H7 (cell line): Measurements from ENCODE around the gene DLGAP4. TPM values are rescaled to one million over a fixed set of nuclear protein-coding genes. Genes with fewer than 3 reads are reported as not detected.

Source experiments
- DNase-seq: peaks from one replicate; pipeline ENCODE4 v3.0.0; 2012
- H3K27me3 ChIP-seq: 2 replicates; pipeline ENCODE4 v1.6.0; 2011; ENCODE audit warnings: mild to moderate bottlenecking, low read length; ENCODE audit not compliant: control insufficient read depth, insufficient read depth
- H3K36me3 ChIP-seq: replicated peaks from 2 replicates; pipeline ENCODE4 v1.5.1; 2011; ENCODE audit warnings: low read length; ENCODE audit not compliant: control insufficient read depth, insufficient read depth
- H3K4me3 ChIP-seq: 2 replicates; pipeline ENCODE4 v1.5.1; 2011; ENCODE audit warnings: low read depth, mild to moderate bottlenecking, control low read depth, low read length, moderate library complexity; ENCODE audit not compliant: insufficient read depth
- total RNA-seq: library from RNA; depleted of rRNA; stranded (reverse); fragments of >200 nt; shearing (Covaris generic); gene quantifications from 2 replicates; pipeline ENCODE4 v1.2.3, GENCODE V29; 2014

DLGAP4 gene
- total RNA-seq, 1 experiment from 2014 or later, result 62.8 TPM

DNA sequence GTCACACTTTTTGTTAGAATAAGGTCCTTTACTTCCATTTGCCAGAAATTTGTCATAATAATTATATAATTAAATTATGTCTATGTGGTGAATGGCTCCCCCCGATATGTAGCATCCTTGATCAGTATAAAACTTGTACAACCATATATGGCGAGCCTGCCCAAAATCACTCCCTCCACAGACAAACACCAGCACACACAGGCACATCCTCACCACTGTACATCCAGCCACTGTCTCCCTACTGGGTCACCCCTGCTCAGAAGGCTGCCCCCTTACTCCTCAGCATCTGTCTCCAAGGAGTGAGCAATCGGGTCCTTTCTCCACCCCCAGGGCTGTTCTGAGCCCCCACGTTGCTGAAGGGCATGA lies 148.2 kb downstream of the DLGAP4 start:
- no peak for DNase-seq
- no peaks in the 10 kb centered on the region for H3K27me3 ChIP-seq
- H3K4me3 ChIP-seq, result no peak overlapping the region
- H3K36me3 ChIP-seq, result no peaks in the 10 kb centered on the region

DNA sequence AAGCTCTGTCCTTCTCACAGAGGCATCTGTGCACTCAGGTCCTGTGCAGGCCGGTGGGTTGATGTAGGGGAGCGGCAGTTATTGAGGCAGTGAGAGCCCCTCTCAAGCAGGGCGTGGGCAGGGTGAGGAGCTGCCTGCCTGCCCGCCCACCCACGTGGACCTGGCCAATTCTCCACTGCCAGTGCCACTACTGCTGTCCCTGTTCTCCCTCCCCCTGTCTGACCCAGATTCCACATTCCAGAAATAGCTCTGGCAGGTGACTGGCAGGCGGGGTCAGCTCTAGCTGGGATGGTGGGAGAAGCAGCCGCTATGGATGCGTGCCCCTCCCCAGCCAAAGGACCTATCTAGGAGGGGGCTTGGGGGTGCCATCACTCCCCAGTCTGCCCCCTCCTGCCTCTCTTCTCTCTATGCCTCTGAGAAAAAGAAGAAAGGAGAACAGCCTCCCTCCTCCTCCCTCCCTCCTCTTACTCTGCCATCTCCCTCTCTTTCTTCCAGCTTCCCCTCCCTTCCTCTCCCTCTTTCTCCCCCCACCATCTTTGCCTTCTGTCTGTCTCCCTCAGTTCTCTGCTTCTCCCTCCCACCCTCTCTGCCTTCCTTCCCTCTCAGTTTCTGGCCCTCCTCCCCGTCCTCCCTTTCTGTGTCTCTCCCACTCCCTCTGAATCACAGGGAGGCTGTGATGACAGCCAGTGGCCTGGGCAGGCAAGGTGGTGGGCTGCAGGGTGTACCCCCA lies 148.7 kb downstream of the DLGAP4 start:
- no peak overlapping the region for H3K4me3 ChIP-seq
- no peaks in the 10 kb centered on the region for H3K36me3 ChIP-seq
- DNase-seq, result peak; percentile 69
- no peaks in the 10 kb centered on the region for H3K27me3 ChIP-seq

DNA sequence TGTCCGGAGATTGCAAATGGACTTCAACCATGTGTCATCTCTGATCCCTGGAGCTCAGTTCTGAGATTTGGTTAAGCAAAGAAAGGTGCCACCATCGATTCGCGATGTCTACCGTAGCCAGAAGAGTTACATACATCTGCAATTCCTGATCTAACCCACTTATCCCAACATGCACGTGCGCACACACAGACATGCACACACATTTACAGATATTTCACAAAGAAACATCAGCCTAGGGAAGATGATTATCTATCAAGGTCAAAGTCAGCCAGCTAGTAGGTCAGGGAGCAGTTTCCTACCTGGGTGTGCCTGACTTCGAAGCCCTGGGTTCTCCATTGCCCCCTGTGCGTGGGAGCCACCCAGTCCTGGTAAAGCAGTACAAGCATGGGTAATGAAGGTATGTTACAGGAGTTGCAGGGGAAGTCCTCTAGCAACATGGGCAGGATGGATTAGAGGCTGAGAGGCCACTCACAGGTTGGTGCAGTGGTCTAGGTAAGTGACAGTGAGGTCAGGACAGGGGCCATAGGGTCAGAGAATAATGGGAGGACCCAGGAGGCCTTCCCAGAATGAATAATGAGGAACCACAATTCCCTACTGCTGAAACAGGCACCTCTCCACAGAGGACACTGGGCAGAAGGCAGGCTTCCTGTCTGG lies 150.0 kb downstream of the DLGAP4 start:
- no peak for DNase-seq
- Histone ChIP-seq H3K27me3 (no peaks in the 10 kb centered on the region), H3K36me3 (no peaks in the 10 kb centered on the region), H3K4me3 (no peak overlapping the region)

DNA sequence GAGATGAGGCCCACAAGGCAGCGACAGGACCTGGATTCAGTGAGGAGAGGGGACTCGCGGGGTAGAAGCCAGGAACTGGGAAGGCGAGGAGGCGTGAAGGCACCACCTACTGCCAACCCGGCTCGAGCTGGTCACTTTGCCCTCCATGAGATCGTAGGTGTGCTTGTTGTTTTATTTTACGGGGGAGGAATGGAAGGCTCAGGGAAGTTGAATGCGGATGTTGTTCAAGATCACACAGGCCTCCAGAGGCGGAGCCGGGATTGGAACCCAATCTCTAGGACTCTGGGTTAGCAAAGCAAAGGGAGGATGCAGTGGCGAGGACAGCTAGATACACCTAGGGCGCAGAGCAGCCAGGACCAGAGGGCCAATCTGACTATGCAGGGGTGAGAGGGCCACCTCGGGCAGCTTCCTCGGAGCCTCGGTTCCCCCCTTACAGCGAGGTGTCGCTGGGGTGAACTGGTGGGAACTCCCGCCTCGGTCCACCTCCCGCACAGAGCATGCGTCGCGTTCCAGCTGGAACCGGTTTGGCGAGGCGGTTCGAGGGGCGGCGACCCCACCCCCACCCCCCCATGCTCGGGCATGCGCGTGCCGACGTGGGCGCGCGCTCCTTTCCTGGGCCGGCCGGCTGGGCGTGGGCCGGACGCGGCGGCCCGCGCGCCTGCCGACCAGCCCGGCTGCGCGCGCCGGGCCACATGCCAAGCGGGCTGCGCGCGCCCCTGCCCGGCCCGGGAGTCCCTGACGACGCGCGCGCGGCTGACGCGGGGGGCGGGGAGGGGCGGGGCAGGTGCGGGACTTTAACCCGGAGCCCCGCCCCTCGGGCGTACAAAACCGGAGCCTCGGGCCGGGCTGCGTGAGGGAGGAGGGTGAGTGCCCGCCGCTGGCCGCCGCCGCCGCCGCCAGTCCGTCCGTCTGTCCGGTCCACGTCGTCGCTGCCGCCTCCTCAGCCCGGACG lies 154.8 kb downstream of the DLGAP4 start:
- Histone ChIP-seq H3K36me3 (peaks cover 2% of the 10 kb centered on the region), H3K4me3 (peak overlapping the region; percentile 78), H3K27me3 (no peaks in the 10 kb centered on the region)
- DNase-seq, result peak; percentile 99

DNA sequence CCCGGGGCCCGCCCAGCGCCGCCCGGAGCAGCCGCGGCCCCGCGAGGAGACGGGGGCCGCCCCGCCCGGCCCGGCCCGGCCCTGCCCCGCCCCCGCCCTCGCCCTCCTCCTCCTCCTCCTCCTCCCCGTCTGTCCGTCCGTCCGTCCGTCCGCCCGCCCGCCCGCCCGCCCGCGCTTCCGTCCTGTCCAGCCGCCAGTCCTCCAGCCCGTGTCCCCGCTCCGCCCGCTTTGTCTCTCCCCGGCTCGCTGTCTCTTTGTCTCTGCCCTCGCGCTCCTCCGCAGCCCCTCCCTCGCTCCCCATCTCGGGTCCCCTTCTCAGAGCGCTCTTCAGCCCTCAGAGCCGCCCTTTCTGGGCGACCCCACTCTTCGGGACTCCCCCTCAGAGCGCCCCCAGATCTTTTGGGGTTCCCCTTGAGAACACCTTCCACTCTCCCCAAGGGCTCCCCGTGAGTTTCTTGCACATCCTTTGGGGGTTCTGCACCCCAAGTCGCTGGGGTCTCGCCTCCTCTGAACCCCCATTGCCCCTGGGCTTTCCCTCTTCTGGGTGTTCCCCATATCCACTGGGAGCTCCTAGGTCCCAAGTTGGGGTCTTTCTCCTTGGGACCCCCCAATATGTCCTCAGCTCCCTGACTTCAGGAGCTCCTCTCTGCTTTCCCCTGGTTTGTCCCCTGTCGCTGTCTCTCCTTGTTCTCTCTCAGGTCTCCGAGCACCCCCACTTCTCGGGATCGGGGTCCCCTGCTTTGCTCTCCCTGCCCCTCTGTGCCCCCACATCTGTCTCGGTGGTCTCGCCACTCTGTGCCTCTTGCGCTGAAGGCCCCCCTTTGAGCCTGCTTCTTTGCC lies 155.7 kb downstream of the DLGAP4 start:
- peak overlapping the region; percentile 78 for H3K4me3 ChIP-seq
- H3K27me3 ChIP-seq, result no peaks in the 10 kb centered on the region
- H3K36me3 ChIP-seq, result peaks cover 5% of the 10 kb centered on the region
- DNase-seq, result peak; percentile 84

DNA sequence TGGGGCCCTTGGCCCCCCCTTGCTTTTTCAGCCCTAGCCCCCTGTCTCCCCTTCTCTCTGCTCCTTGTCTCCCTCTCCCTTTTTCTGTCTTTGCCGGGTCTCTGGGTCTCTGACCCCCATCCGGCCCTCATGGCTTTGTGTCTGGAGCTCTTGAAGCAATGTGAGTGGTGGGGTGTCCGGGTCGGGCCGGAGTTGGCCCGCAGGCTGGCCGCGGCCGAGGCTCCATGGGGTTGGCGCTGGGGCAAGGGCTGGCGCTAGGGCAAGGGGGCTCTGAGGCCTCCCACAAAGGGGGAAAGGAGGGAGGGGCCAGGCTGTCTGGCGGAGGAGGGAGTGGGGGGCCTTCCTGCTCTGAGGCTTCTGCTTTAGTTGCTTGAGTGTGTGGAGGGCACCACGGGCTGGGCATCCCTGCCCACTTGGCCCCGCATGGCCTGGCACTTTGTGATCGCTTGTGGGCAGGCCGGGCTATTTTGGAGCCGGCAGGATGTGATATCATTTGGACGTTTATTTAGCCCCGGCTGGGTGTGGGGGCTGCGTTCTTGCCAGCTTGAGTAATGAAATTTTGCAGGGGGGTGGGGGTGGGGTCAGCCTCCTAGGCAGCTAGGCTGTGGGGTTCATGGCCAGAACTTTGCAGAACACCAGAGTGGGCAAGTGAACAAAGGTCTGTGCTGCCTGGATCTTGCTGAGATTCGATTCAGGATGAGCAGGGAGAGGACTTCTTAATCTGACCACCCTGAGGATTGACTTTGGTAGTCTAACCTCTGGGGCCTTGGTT lies 156.5 kb downstream of the DLGAP4 start:
- peak; percentile 73 for DNase-seq
- Histone ChIP-seq H3K27me3 (no peaks in the 10 kb centered on the region), H3K4me3 (peak overlapping the region; percentile 78), H3K36me3 (peaks cover 5% of the 10 kb centered on the region)

DNA sequence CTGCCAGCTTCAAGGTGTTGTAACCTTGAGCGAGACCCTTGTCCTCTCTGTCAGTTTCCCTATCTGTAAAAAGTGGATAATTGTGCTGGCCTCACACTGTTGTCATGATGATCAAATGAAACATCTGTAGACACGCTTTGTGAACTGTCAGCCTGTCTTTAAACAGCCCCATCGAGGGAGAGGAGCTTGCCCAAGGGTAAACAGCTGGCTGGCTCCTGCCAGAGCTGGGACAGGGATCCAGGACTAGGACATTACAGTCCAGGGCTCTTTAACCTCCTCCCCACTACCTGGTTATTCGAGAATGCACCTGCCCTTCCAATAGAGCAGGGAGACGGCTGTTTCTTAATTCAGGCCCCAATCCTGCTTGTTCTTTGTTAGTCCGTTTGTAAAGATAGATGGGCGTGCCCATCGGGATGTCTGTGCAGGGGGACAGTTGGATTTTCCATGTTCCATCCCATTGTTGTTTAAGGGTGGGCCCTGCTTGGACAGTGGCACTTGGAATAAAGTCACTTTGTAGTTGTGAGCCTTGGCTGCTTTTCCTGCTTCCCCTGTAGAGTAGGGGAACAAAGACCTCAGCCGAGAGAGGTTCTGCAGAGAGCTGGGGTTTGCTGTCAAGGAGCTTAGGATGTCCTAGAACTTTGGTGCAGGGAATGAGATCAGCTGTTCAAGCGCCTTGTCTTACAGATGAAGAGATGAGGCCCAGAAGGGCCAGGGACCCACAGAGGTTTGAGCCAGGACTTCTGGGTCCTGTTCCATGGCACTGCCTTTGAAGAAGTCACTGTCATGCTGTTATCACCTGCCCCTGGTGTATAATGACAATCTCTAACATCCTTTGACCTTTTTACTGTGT lies 157.3 kb downstream of the DLGAP4 start:
- no peaks in the 10 kb centered on the region for H3K27me3 ChIP-seq
- H3K4me3 ChIP-seq, result peak overlapping the region; percentile 78; the same call in 1 of the 2 replicates
- no peak for DNase-seq
- H3K36me3 ChIP-seq, result peaks cover 6% of the 10 kb centered on the region

DNA sequence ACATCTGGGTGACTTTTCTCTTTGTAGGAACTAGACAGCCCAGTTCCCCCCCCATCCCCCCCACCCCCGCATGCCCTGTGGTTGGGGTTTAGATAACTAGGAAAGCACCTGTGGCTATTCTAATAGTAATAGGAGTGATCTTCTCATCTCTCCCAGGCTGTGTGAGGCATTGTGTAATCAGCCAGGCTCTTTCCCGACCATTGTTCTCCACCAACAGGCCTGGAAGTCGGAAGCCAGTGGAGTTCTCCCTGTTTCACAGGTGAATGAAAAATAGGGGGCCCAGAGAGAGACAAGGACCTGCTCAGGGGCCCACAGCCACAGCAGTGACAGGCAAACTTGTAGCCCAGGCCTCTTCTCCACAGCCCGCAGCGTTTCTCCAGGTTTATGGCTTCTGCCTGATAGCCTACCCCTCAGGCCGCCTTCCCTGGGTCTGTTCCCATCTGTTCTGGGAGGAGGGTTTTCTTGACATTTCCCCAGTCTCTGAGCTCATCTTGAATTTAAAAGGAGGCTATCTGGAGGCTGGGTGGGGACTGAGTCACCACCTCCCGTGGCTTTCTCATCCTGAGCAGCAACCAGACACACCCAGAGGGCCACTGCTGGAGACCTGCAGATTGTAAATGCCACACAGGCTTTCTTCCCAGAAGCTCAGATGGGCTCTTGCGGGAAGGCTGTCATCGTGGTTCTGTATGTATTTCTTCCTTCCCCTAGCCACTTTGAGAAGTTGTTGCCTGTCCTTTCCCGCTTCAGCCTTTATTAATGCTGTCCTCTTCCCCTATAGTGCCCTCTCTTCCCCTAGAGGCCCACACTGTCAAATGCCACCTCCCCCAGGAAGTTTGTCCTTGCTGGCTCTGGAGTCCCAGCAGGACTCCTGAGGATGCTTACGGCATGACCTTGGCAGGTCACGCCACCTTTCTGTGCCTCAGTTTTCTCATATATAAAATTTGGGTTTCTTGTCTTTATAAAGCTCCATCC lies 159.3 kb downstream of the DLGAP4 start:
- DNase-seq, result peak; percentile 64
- no peak overlapping the region for H3K4me3 ChIP-seq
- no peaks in the 10 kb centered on the region for H3K27me3 ChIP-seq
- H3K36me3 ChIP-seq, result peaks cover 6% of the 10 kb centered on the region

DNA sequence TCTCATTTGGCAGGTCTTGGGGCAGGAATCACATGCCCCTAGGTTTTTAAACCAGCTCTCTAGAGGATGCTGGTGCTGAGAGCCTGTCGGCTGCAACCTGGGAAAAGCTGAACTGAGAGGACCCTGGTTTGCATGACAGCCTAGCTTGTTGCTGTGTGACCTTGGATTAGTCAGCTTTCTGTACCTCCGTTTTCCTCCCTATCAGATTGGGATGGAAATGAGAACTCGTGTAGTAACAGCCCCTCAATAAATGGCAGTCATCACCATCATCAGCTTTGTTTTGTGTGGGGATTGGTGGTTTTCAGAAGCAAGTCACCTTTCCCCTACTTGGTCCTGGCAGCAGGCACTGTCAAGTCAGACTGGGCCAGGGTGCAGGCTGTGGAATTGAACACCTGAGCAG lies 159.9 kb downstream of the DLGAP4 start:
- Histone ChIP-seq H3K36me3 (peaks cover 6% of the 10 kb centered on the region), H3K4me3 (no peak overlapping the region), H3K27me3 (no peaks in the 10 kb centered on the region)
- DNase-seq, result no peak

DNA sequence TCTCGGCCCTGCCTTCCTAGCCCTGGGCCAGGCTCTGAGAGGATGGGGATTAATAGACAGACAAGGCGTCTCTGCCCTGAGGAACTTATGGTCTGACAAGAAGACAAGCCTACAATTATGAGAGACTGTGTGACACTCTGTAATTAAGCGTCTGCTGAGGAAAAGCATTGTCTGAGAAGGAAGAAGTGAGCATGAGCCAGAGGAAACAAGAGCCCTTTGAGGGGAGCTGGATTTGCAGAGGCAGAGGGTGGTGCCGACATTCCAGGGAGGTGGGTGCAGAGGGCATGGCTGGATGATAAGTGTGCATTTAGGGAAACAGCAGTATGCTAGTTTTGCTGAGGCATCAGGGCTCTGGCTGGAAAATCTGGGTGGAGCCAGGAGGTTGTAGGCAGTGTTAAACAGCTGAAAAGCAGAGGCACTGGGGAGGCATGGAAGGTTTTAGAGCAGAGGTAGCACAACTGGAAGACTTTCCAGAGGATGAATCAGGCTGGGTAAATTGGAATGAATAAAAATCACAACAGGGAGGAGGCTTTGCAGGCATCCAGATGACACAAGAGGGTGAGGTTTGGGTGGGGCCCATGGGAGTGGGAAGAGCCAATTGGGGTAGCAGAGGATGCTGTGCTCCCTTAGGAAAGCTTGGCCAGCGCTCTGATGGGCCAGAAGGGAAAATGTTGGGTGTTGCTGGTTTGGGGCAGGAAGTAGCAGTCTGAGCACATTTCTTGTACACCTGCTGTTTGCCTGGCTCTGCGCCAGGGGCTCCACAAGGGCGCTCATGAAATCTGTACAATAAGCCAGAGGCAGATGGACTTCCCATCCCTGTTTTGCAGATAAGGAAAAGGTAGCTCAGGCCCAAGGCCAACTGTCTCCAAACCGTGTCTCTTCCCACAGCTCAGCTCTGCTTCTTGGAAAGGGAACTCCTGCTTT lies 161.2 kb downstream of the DLGAP4 start:
- DNase-seq, result no peak
- peaks cover 6% of the 10 kb centered on the region for H3K36me3 ChIP-seq
- H3K4me3 ChIP-seq, result no peak overlapping the region

More for the DNA sequence above, 161.2 kb downstream of the DLGAP4 start:
- no peaks in the 10 kb centered on the region for H3K27me3 ChIP-seq
